Activated T-cell treated with anti-CD3 and anti-CD28 coated beads, Interleukin-2, amount 50 U/mL, for 4 hours (primary cell): ENCODE measurements around the gene AOAH. TPM values are rescaled to one million over a fixed set of nuclear protein-coding genes. Genes with fewer than 3 reads are reported as not detected.

Experiments used
- ATAC-seq, 2 donors: fragments of 200-7000 bp; cut with Tn5 transposase; one replicate each; pipeline ENCODE4 v1.10.0; 2021
- DNase-seq: peaks from one replicate; pipeline ENCODE4 v3.0.0-alpha.2; 2020
- H3K27me3 Mint-ChIP-seq: one replicate; pipeline ENCODE4 v1.8.0; 2021; ENCODE audit warnings: low read depth, mixed read lengths
- H3K36me3 Mint-ChIP-seq: one replicate; pipeline ENCODE4 v1.8.0; 2022; ENCODE audit warnings: mixed read lengths; ENCODE audit not compliant: insufficient read depth
- H3K4me1 Mint-ChIP-seq: one replicate; pipeline ENCODE4 v1.8.0; 2021; ENCODE audit warnings: low read depth, mixed read lengths
- H3K4me3 Mint-ChIP-seq: one replicate; pipeline ENCODE4 v1.8.0; 2021; ENCODE audit warnings: mild to moderate bottlenecking, moderate library complexity, mixed read lengths
- H3K9me3 Mint-ChIP-seq: one replicate; pipeline ENCODE4 v1.8.0; 2021; ENCODE audit warnings: mixed read lengths
- total RNA-seq, 3 donors: library from RNA; stranded (reverse); gene quantifications; one replicate each; pipeline ENCODE4 v1.2.1, GENCODE V29; 2021

Gene AOAH
- total RNA-seq, 3 donors from 2014 or later = 5.5 to 14.3 (median 9.6) TPM

GRCh38 chr7:36591636-36592035 is 132.7 kb downstream of the AOAH start:
- Mint-ChIP-seq H3K9me3 (no peaks in the 10 kb centered on the region), H3K4me3 (no peak overlapping the region), H3K27me3 (no peaks in the 10 kb centered on the region), H3K4me1 (no peaks in the 10 kb centered on the region), H3K36me3 (peaks cover 18% of the 10 kb centered on the region)
- ATAC-seq (no peak), DNase-seq (no peak)

GRCh38 chr7:36589391-36589790 is 134.9 kb downstream of the AOAH start:
- ATAC-seq (no peak), DNase-seq (no peak)
- Mint-ChIP-seq H3K4me3 (no peak overlapping the region), H3K4me1 (no peaks in the 10 kb centered on the region), H3K27me3 (no peaks in the 10 kb centered on the region), H3K36me3 (peaks cover 21% of the 10 kb centered on the region), H3K9me3 (no peaks in the 10 kb centered on the region)

GRCh38 chr7:36583318-36583717 is 141.0 kb downstream of the AOAH start:
- H3K4me3 Mint-ChIP-seq = no peak overlapping the region
- H3K4me1 Mint-ChIP-seq = peaks cover 5% of the 10 kb centered on the region
- ATAC-seq (peak; percentile 68 to 78), DNase-seq (no peak)
- no peaks in the 10 kb centered on the region for H3K27me3 Mint-ChIP-seq
- H3K9me3 Mint-ChIP-seq = no peaks in the 10 kb centered on the region
- H3K36me3 Mint-ChIP-seq = peaks cover 12% of the 10 kb centered on the region

- DNase-seq (no peak), ATAC-seq (no peak)
- no peaks in the 10 kb centered on the region for H3K27me3 Mint-ChIP-seq
- peaks cover 5% of the 10 kb centered on the region for H3K9me3 Mint-ChIP-seq
- H3K4me1 Mint-ChIP-seq = peaks cover 5% of the 10 kb centered on the region
- H3K36me3 Mint-ChIP-seq = peaks cover 20% of the 10 kb centered on the region
- no peak overlapping the region for H3K4me3 Mint-ChIP-seq
These were observed 148.5 kb downstream of the AOAH start for GRCh38 chr7:36575832-36576231.

- Mint-ChIP-seq H3K4me3 (no peak overlapping the region), H3K4me1 (peaks cover 9% of the 10 kb centered on the region), H3K36me3 (peaks cover 17% of the 10 kb centered on the region)
These were observed 151.2 kb downstream of the AOAH start for GRCh38 chr7:36573066-36573465.

GRCh38 chr7:36571190-36571560 is 153.1 kb downstream of the AOAH start:
- no peaks in the 10 kb centered on the region for H3K27me3 Mint-ChIP-seq
- peaks cover 9% of the 10 kb centered on the region for H3K4me1 Mint-ChIP-seq
- peaks cover 11% of the 10 kb centered on the region for H3K36me3 Mint-ChIP-seq
- no peak for DNase-seq
- no peaks in the 10 kb centered on the region for H3K9me3 Mint-ChIP-seq
- no peak overlapping the region for H3K4me3 Mint-ChIP-seq
- no peak for ATAC-seq

More at GRCh38 chr7:36573066-36573465, 151.2 kb downstream of the AOAH start:
- DNase-seq (no peak), ATAC-seq (no peak)
- H3K9me3 Mint-ChIP-seq = peaks cover 5% of the 10 kb centered on the region
- H3K27me3 Mint-ChIP-seq = no peaks in the 10 kb centered on the region

- Mint-ChIP-seq H3K27me3 (no peaks in the 10 kb centered on the region), H3K4me1 (peaks cover 9% of the 10 kb centered on the region), H3K9me3 (no peaks in the 10 kb centered on the region), H3K4me3 (no peak overlapping the region), H3K36me3 (peaks cover 9% of the 10 kb centered on the region)
- DNase-seq (no peak), ATAC-seq (no peak)
These were observed 153.6 kb downstream of the AOAH start for GRCh38 chr7:36570528-36571189.

- no peak for ATAC-seq
- no peak for DNase-seq
- no peaks in the 10 kb centered on the region for H3K27me3 Mint-ChIP-seq
- H3K4me1 Mint-ChIP-seq = peaks cover 9% of the 10 kb centered on the region
- H3K9me3 Mint-ChIP-seq = no peaks in the 10 kb centered on the region
- peaks cover 2% of the 10 kb centered on the region for H3K36me3 Mint-ChIP-seq
- no peak overlapping the region for H3K4me3 Mint-ChIP-seq
These were observed 155.8 kb downstream of the AOAH start for GRCh38 chr7:36568452-36568849.

- no peak for ATAC-seq
- DNase-seq = no peak
- H3K9me3 Mint-ChIP-seq = no peaks in the 10 kb centered on the region
- peaks cover 2% of the 10 kb centered on the region for H3K36me3 Mint-ChIP-seq
- H3K27me3 Mint-ChIP-seq = no peaks in the 10 kb centered on the region
- H3K4me1 Mint-ChIP-seq = peaks cover 9% of the 10 kb centered on the region
- no peak overlapping the region for H3K4me3 Mint-ChIP-seq
These were observed 156.4 kb downstream of the AOAH start for GRCh38 chr7:36567699-36568451.

GRCh38 chr7:36565792-36566356 is 158.4 kb downstream of the AOAH start:
- Mint-ChIP-seq H3K36me3 (no peaks in the 10 kb centered on the region), H3K9me3 (no peaks in the 10 kb centered on the region), H3K27me3 (no peaks in the 10 kb centered on the region), H3K4me1 (peaks cover 5% of the 10 kb centered on the region), H3K4me3 (no peak overlapping the region)
- ATAC-seq (no peak), DNase-seq (no peak)

GRCh38 chr7:36564489-36564888 is 159.8 kb downstream of the AOAH start:
- H3K36me3 Mint-ChIP-seq = peaks cover 3% of the 10 kb centered on the region
- H3K4me3 Mint-ChIP-seq = no peak overlapping the region
- H3K9me3 Mint-ChIP-seq = no peaks in the 10 kb centered on the region
- DNase-seq = no peak
- no peaks in the 10 kb centered on the region for H3K27me3 Mint-ChIP-seq
- no peaks in the 10 kb centered on the region for H3K4me1 Mint-ChIP-seq
- ATAC-seq = no peak

- Mint-ChIP-seq H3K27me3 (no peaks in the 10 kb centered on the region), H3K4me1 (no peaks in the 10 kb centered on the region), H3K36me3 (peaks cover 3% of the 10 kb centered on the region), H3K9me3 (no peaks in the 10 kb centered on the region), H3K4me3 (no peak overlapping the region)
- DNase-seq = no peak
- no peak for ATAC-seq
These were observed 160.5 kb downstream of the AOAH start for GRCh38 chr7:36563706-36564327.

- Mint-ChIP-seq H3K36me3 (peaks cover 3% of the 10 kb centered on the region), H3K4me3 (no peak overlapping the region), H3K4me1 (no peaks in the 10 kb centered on the region), H3K27me3 (no peaks in the 10 kb centered on the region), H3K9me3 (no peaks in the 10 kb centered on the region)
- DNase-seq = no peak
- no peak for ATAC-seq
These were observed 162.2 kb downstream of the AOAH start for GRCh38 chr7:36562121-36562520.

- DNase-seq (no peak), ATAC-seq (no peak)
- Mint-ChIP-seq H3K4me3 (no peak overlapping the region), H3K4me1 (no peaks in the 10 kb centered on the region), H3K36me3 (peaks cover 4% of the 10 kb centered on the region), H3K27me3 (no peaks in the 10 kb centered on the region), H3K9me3 (no peaks in the 10 kb centered on the region)
These were observed 175.3 kb downstream of the AOAH start for GRCh38 chr7:36549029-36549428.
